ENCODE measurements around the gene TRAM2. TPM values are rescaled to one million over a fixed set of nuclear protein-coding genes. Genes with fewer than 3 reads are reported as not detected.

Gene TRAM2
- total and polyA plus RNA-seq, 2 of the 13 experiments (the other 11 are each of a cell fraction or from before 2014, with no cell fraction given), result 49.1 to 72.5 TPM

DNA sequence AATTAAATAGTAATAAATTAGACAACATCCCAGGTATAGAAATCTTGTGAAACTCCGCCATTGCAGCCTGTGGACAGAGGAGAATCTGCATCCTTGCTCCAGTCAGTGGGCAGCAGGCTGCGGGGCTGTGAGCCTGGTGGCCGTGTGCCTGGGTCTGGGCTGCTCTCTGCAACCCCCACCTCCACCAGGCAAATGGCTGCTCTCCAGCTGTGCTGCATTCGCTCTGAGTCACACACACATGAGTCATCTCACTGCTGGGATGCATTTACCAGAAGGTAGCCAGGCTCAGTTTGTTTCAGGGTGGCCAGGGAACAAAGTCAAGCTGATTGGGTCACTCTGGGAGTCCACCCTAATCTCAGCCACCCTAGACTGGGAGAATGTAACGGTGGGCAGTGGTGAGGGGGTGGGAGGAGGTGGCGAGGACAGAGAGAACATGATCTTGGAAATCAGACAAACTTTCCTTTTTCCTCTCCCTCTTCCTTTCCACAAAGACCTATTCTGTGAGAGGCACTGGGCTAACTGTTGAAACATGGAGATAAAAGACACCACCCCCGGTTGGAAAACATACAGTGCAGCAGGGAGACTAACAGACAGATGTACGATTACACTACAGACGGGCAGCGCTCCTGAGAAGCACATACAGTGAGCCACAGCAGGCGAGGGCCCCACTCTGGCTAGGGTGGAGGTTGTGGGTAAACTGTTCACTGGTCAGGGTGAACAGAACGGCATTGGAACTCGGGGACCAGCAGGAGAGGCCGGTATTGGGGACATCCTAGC is 59.2 kb downstream of the TRAM2 start (continued):
- TF ChIP-seq, protein P1, sequence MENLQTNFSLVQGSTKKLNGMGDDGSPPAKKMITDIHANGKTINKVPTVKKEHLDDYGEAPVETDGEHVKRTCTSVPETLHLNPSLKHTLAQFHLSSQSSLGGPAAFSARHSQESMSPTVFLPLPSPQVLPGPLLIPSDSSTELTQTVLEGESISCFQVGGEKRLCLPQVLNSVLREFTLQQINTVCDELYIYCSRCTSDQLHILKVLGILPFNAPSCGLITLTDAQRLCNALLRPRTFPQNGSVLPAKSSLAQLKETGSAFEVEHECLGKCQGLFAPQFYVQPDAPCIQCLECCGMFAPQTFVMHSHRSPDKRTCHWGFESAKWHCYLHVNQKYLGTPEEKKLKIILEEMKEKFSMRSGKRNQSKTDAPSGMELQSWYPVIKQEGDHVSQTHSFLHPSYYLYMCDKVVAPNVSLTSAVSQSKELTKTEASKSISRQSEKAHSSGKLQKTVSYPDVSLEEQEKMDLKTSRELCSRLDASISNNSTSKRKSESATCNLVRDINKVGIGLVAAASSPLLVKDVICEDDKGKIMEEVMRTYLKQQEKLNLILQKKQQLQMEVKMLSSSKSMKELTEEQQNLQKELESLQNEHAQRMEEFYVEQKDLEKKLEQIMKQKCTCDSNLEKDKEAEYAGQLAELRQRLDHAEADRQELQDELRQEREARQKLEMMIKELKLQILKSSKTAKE (CRISPR knock-in tag; IDR thresholded peaks at IDR 0.05; ENCODE audit: borderline replicate concordance), result no peak
- TF ChIP-seq ZNF724P (CRISPR knock-in tag; IDR thresholded peaks at IDR 0.05; ENCODE audit: borderline replicate concordance) (no peak), ZNF563 (CRISPR knock-in tag; IDR thresholded peaks at IDR 0.05) (no peak), HMG20A (CRISPR knock-in tag; IDR thresholded peaks at IDR 0.05; ENCODE audit: borderline replicate concordance) (peak; percentile 63; the same call in 1 of the 2 replicates), HOXD1 (CRISPR knock-in tag; IDR thresholded peaks at IDR 0.05) (no peak; the same call in 1 of the 2 replicates), KDM1A (CRISPR knock-in tag; IDR thresholded peaks at IDR 0.05) (0 out of 2 replicates have a peak, but pooled peaks have one; percentile 59), ZZZ3 (CRISPR knock-in tag; IDR thresholded peaks at IDR 0.05; ENCODE audit: borderline replicate concordance) (no peak), CENPT (CRISPR knock-in tag; IDR thresholded peaks at IDR 0.05; ENCODE audit: low read depth) (no peak), ZNF282 (IDR thresholded peaks at IDR 0.05; ENCODE audit: partially characterized antibody) (no peak)
- TF ChIP-seq, protein P2, sequence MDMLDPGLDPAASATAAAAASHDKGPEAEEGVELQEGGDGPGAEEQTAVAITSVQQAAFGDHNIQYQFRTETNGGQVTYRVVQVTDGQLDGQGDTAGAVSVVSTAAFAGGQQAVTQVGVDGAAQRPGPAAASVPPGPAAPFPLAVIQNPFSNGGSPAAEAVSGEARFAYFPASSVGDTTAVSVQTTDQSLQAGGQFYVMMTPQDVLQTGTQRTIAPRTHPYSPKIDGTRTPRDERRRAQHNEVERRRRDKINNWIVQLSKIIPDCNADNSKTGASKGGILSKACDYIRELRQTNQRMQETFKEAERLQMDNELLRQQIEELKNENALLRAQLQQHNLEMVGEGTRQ (IDR thresholded peaks at IDR 0.05; ENCODE audit: low read depth, low read length), result no peak
- TF ChIP-seq, protein P2 (CRISPR knock-in tag; IDR thresholded peaks at IDR 0.05; ENCODE audit: borderline replicate concordance), result no peak

Measured in HepG2 (cell line).